H9 (cell line): Measurements from ENCODE around the gene MARCOL. TPM values are rescaled to one million over a fixed set of nuclear protein-coding genes. Genes with fewer than 3 reads are reported as not detected.

Experiments used
- DNase-seq: peaks from one replicate; pipeline ENCODE4 v3.0.0-alpha.2; 2017
- H2AFZ ChIP-seq: one replicate; pipeline ENCODE4 v1.6.1; 2013; ENCODE audit warnings: mild to moderate bottlenecking, low read length, control low read depth, moderate library complexity
- H2AK5ac ChIP-seq: 2 replicates; pipeline ENCODE4 v1.6.1; 2013; ENCODE audit warnings: low read length, control low read depth, mixed read lengths; ENCODE audit not compliant: insufficient read length
- H2BK120ac ChIP-seq: one replicate; pipeline ENCODE4 v1.6.1; 2013; ENCODE audit warnings: low read depth, mild to moderate bottlenecking, low read length, control low read depth, inconsistent platforms; ENCODE audit not compliant: poor library complexity, severe bottlenecking
- H2BK12ac ChIP-seq: 2 replicates; pipeline ENCODE4 v1.6.1; 2013; ENCODE audit warnings: low read length, control low read depth, mixed read lengths, low read depth; ENCODE audit not compliant: insufficient read length
- H2BK15ac ChIP-seq: 2 replicates; pipeline ENCODE4 v1.6.1; 2013; ENCODE audit warnings: low read depth, low read length, control low read depth
- H2BK20ac ChIP-seq: one replicate; pipeline ENCODE4 v1.6.1; 2013; ENCODE audit warnings: low read depth, mild to moderate bottlenecking, low read length, control low read depth, inconsistent platforms; ENCODE audit not compliant: poor library complexity, severe bottlenecking
- H2BK5ac ChIP-seq: 2 replicates; pipeline ENCODE4 v1.6.1; 2013; ENCODE audit warnings: low read length, control low read depth, mixed read lengths; ENCODE audit not compliant: insufficient read length
- H3K14ac ChIP-seq: 2 replicates; pipeline ENCODE4 v1.6.1; 2013; ENCODE audit warnings: low read length, control low read depth; ENCODE audit not compliant: insufficient read depth
- H3K18ac ChIP-seq: 2 replicates; pipeline ENCODE4 v1.6.1; 2013; ENCODE audit warnings: low read depth, mild to moderate bottlenecking, mixed read lengths, low read length, control low read depth; ENCODE audit not compliant: insufficient read length
- H3K23ac ChIP-seq: 2 replicates; pipeline ENCODE4 v1.6.1; 2013; ENCODE audit warnings: low read length, control low read depth, mixed read lengths, low read depth; ENCODE audit not compliant: insufficient read length
- H3K23me2 ChIP-seq: 2 replicates; pipeline ENCODE4 v1.6.1; 2013; ENCODE audit warnings: low read depth, mild to moderate bottlenecking, mixed read lengths, low read length, control low read depth; ENCODE audit not compliant: insufficient read length, poor library complexity, severe bottlenecking
- H3K27ac ChIP-seq: 2 replicates; pipeline ENCODE4 v1.5.1; 2013; ENCODE audit warnings: low read length, control low read depth, mixed read lengths, low read depth; ENCODE audit not compliant: insufficient read length
- H3K27me3 ChIP-seq: 2 replicates; pipeline ENCODE4 v1.6.1; 2013; ENCODE audit warnings: low read length, control low read depth, inconsistent platforms; ENCODE audit not compliant: insufficient read depth
- H3K4ac ChIP-seq: 2 replicates; pipeline ENCODE4 v1.6.1; 2013; ENCODE audit warnings: low read depth, mild to moderate bottlenecking, control low read depth, inconsistent platforms, low read length, moderate library complexity
- H3K4me1 ChIP-seq: 2 replicates; pipeline ENCODE4 v1.6.1; 2013; ENCODE audit warnings: low read length, control low read depth, inconsistent platforms; ENCODE audit not compliant: insufficient read depth
- H3K4me2 ChIP-seq: 2 replicates; pipeline ENCODE4 v1.6.1; 2013; ENCODE audit warnings: low read length, control low read depth, mixed read lengths; ENCODE audit not compliant: insufficient read length, insufficient read depth
- H3K56ac ChIP-seq: 2 replicates; pipeline ENCODE4 v1.6.1; 2013; ENCODE audit warnings: low read depth, mild to moderate bottlenecking, mixed read lengths, low read length, control low read depth; ENCODE audit not compliant: insufficient read length
- H3K79me1 ChIP-seq: 2 replicates; pipeline ENCODE4 v1.6.1; 2013; ENCODE audit warnings: low read depth, mild to moderate bottlenecking, moderate library complexity, low read length, control low read depth, inconsistent platforms; ENCODE audit not compliant: insufficient read depth, poor library complexity, severe bottlenecking
- H3K79me2 ChIP-seq: 2 replicates; pipeline ENCODE4 v1.6.1; 2013; ENCODE audit warnings: low read length, control low read depth, inconsistent platforms; ENCODE audit not compliant: insufficient read depth
- H3K9ac ChIP-seq: 2 replicates; pipeline ENCODE4 v1.6.1; 2013; ENCODE audit warnings: low read length, control low read depth, mixed read lengths; ENCODE audit not compliant: insufficient read length; ENCODE audit errors: extremely low read depth
- H3K9me3 ChIP-seq: one replicate; pipeline ENCODE4 v1.6.1; 2013; ENCODE audit warnings: low read depth, low read length, inconsistent platforms; ENCODE audit not compliant: control insufficient read depth
- H3T11ph ChIP-seq: one replicate; pipeline ENCODE4 v1.6.1; 2013; ENCODE audit warnings: mild to moderate bottlenecking, low read length, control low read depth, inconsistent platforms
- H4K20me1 ChIP-seq: one replicate; pipeline ENCODE4 v1.6.1; 2013; ENCODE audit not compliant: control insufficient read depth, insufficient read length, insufficient read depth
- H4K5ac ChIP-seq: 2 replicates; pipeline ENCODE4 v1.6.1; 2013; ENCODE audit warnings: low read depth, mild to moderate bottlenecking, mixed read lengths, low read length, control low read depth; ENCODE audit not compliant: insufficient read length
- H4K8ac ChIP-seq: replicated peaks from 2 replicates; pipeline ENCODE4 v1.6.1; 2013; ENCODE audit warnings: low read length, control low read depth, mixed read lengths, low read depth; ENCODE audit not compliant: insufficient read length
- H4K91ac ChIP-seq: 2 replicates; pipeline ENCODE4 v1.6.1; 2013; ENCODE audit warnings: low read depth, mild to moderate bottlenecking, moderate library complexity, mixed read lengths, low read length, control low read depth; ENCODE audit not compliant: insufficient read length
- H3K27ac Mint-ChIP-seq, 3 experiments: 2 replicates in 2 of 3; 3 replicates in 1 of 3; pipeline ENCODE4 v1.8.0; 2020 to 2021; ENCODE audit warnings: mixed read lengths in 3 of 3, mild to moderate bottlenecking in 1 of 3, moderate library complexity in 1 of 3
- H3K27me3 Mint-ChIP-seq: 2 replicates; pipeline ENCODE4 v1.8.0; 2021; ENCODE audit warnings: low read depth, mild to moderate bottlenecking, moderate library complexity, mixed read lengths
- H3K36me3 Mint-ChIP-seq, 3 experiments: 2 replicates in 2 of 3; 3 replicates in 1 of 3; pipeline ENCODE4 v1.8.0; 2020 to 2021; ENCODE audit warnings: low read depth in 3 of 3, mixed read lengths in 3 of 3; ENCODE audit not compliant: insufficient read depth in 1 of 3
- H3K4me1 Mint-ChIP-seq, 2 experiments: 2 replicates each; pipeline ENCODE4 v1.8.0; 2020; ENCODE audit warnings: mixed read lengths in 2 of 2
- H3K4me3 Mint-ChIP-seq, 2 experiments: 2 replicates in 1 of 2; 3 replicates in 1 of 2; pipeline ENCODE4 v1.8.0; 2020 to 2021; ENCODE audit warnings: mild to moderate bottlenecking in 2 of 2, mixed read lengths in 2 of 2, moderate library complexity in 1 of 2
- H3K9me3 Mint-ChIP-seq, 2 experiments: 2 replicates in 1 of 2; 3 replicates in 1 of 2; pipeline ENCODE4 v1.8.0; 2020; ENCODE audit warnings: mild to moderate bottlenecking in 2 of 2, mixed read lengths in 2 of 2, moderate library complexity in 1 of 2
- WGBS: extraction: QIAGEN DNeasy Blood & Tissue Kit; methylation state at CpG from one replicate; pipeline ENCODE4 v1.1.7; 2013; ENCODE audit warnings: missing lambda C conversion rate, low lambda C conversion rate, mixed read lengths; ENCODE audit not compliant: insufficient read length; ENCODE audit errors: extremely low coverage; 5-methylcytosine and 5-hydroxymethylcytosine counted together
- total RNA-seq: library from RNA; stranded (reverse); gene quantifications from 2 replicates; pipeline ENCODE4 v1.2.1, GENCODE V29; 2021
- TF ChIP-seq, protein P1 (sequence below): fragments of 200-600 bp; sonication (generic); conservative IDR thresholded peaks from 3 replicates; pipeline ENCODE4 v1.8.0; 2021; ENCODE audit warnings: antibody characterized with exemption, mild to moderate bottlenecking

MARCOL gene
- total RNA-seq, 1 experiment from 2014 or later: not detected

DNA sequence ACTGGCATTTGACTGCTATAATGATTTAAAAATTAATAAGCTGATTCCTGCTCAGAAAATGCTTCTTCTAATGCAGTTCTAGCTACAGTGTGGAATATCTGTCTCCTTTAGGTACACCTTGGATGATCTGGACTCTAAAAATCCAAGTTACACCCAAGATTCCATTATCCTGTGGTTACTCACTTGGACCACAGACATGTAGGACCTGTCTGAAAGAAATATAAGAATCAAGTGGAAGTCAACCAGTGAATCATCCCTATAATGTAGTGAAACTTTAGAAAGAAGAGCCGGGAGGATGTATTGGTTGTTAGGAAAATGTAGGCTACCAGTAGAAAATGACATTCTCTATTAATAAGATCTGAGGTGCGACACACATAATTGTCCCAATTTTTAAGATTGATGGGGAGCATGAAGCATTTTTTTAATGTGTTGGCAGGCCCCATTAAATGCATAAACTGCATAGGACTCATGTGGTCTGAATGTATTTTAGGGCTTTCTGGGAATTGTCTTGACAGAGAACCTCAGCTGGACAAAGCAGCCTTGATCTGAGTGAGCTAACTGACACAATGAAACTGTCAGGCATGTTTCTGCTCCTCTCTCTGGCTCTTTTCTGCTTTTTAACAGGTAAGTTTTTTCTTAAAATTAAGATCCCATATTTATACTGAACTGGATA lies 35.7 kb upstream of the MARCOL start, which contains the start of gene SPINK6:
SPINK6 (plus strand) TSS at position 512 of the 673 bp plus-strand sequence; CDS start at position 567, 55 bp downstream.
- H3K4me1 ChIP-seq: 0 out of 2 replicates have a peak, but pooled peaks cover 2% of the 10 kb centered on the region
- H3T11ph ChIP-seq: no peak within 1 kb of the TSS
- H2AK5ac ChIP-seq: no peak within 1 kb of the TSS
- no peak within 1 kb of the TSS for H2BK12ac ChIP-seq
- H3K23me2 ChIP-seq: no peaks in the 10 kb centered on the region
- Mint-ChIP-seq H3K27ac (no peak within 1 kb of the TSS), H3K4me1 (peaks cover 0 to 8% of the 10 kb centered on the region in 2 experiments; a peak in 3 of 4 replicates), H3K4me3 (no peak within 1 kb of the TSS), H3K27me3 (no peaks in the 10 kb centered on the region), H3K9me3 (no peaks in the 10 kb centered on the region), H3K36me3 (no peaks in the 10 kb centered on the region)
- H3K23ac ChIP-seq: no peak within 1 kb of the TSS
- H3K4me2 ChIP-seq: no peak within 1 kb of the TSS
- DNase-seq: no peak
- TF ChIP-seq, protein P1, sequence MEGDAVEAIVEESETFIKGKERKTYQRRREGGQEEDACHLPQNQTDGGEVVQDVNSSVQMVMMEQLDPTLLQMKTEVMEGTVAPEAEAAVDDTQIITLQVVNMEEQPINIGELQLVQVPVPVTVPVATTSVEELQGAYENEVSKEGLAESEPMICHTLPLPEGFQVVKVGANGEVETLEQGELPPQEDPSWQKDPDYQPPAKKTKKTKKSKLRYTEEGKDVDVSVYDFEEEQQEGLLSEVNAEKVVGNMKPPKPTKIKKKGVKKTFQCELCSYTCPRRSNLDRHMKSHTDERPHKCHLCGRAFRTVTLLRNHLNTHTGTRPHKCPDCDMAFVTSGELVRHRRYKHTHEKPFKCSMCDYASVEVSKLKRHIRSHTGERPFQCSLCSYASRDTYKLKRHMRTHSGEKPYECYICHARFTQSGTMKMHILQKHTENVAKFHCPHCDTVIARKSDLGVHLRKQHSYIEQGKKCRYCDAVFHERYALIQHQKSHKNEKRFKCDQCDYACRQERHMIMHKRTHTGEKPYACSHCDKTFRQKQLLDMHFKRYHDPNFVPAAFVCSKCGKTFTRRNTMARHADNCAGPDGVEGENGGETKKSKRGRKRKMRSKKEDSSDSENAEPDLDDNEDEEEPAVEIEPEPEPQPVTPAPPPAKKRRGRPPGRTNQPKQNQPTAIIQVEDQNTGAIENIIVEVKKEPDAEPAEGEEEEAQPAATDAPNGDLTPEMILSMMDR: no peak
- no peak within 1 kb of the TSS for H3K56ac ChIP-seq
- no peaks in the 10 kb centered on the region for H3K9me3 ChIP-seq
- no peak within 1 kb of the TSS for H4K8ac ChIP-seq
- H3K18ac ChIP-seq: no peak within 1 kb of the TSS
- H2BK5ac ChIP-seq: no peak within 1 kb of the TSS
- no peak within 1 kb of the TSS for H4K5ac ChIP-seq
- H4K20me1 ChIP-seq: no peaks in the 10 kb centered on the region
- H2BK120ac ChIP-seq: no peak within 1 kb of the TSS
- no peak within 1 kb of the TSS for H3K9ac ChIP-seq
- no peaks in the 10 kb centered on the region for H3K27me3 ChIP-seq
- no peaks in the 10 kb centered on the region for H3K79me2 ChIP-seq
- H2BK20ac ChIP-seq: no peak within 1 kb of the TSS
- H4K91ac ChIP-seq: no peak within 1 kb of the TSS
- WGBS: no CpG with 5 or more reads among the region's 2 CpGs
- no peak within 1 kb of the TSS for H3K27ac ChIP-seq
- H3K4ac ChIP-seq: no peak within 1 kb of the TSS
- no peak within 1 kb of the TSS for H2AFZ ChIP-seq
- H3K79me1 ChIP-seq: no peaks in the 10 kb centered on the region
- H2BK15ac ChIP-seq: no peak within 1 kb of the TSS
- no peak within 1 kb of the TSS for H3K14ac ChIP-seq
